Upper lobe of left lung (tissue), 4 donors: ENCODE data around the gene SLCO1C1.

Source experiments
- CTCF ChIP-seq, 6 experiments: fragments of 450-650 bp in 4 of 6; fragments of 200-600 bp in 2 of 6; sonication (generic) in 2 of 6; IDR thresholded peaks; one replicate each; pipeline ENCODE4 v1.5.1; 2016 to 2019; ENCODE audit warnings: antibody characterized with exemption in 6 of 6
- EP300 ChIP-seq, 4 donors: sonication (generic); formaldehyde crosslinking; IDR thresholded peaks; one replicate each; pipeline ENCODE4 v1.5.1; 2017; ENCODE audit warnings: antibody characterized with exemption in 4 of 4, control low read depth in 2 of 4

- no peak for TF ChIP-seq CTCF (IDR thresholded peaks at IDR 0.05)
- TF ChIP-seq EP300 (IDR thresholded peaks at IDR 0.05) = no peak
These were observed 83.8 kb downstream of the SLCO1C1 start for GRCh38 chr12:20778969-20779368.
